Stimulated activated memory B cell treated with anti-CD40 and anti-IgM and Interleukin-4, amounts not matched to agents 10 μg/mL and 1 μg/mL and 100 μg/mL, for 72 hours (primary cell): ENCODE measurements around the gene SYP.

Experiments used
- ATAC-seq: fragments of 150-1000 bp; cut with Tn5 transposase; 2 replicates; pipeline ENCODE4 v1.10.0; 2021
- H3K27ac Mint-ChIP-seq: one replicate; pipeline ENCODE4 v1.8.0; 2022; ENCODE audit warnings: mild to moderate bottlenecking, mixed read lengths
- H3K27me3 Mint-ChIP-seq: one replicate; pipeline ENCODE4 v1.8.0; 2022; ENCODE audit warnings: mixed read lengths
- H3K36me3 Mint-ChIP-seq: one replicate; pipeline ENCODE4 v1.8.0; 2022; ENCODE audit warnings: mixed read lengths
- H3K4me1 Mint-ChIP-seq: one replicate; pipeline ENCODE4 v1.8.0; 2022; ENCODE audit warnings: mixed read lengths
- H3K4me3 Mint-ChIP-seq: one replicate; pipeline ENCODE4 v1.8.0; 2022; ENCODE audit warnings: mild to moderate bottlenecking, moderate library complexity, mixed read lengths
- H3K9me3 Mint-ChIP-seq: one replicate; pipeline ENCODE4 v1.8.0; 2022; ENCODE audit warnings: mixed read lengths

The SYP gene

GRCh38 chrX:49188468-49189076, 11.4 kb downstream of the SYP start:
- Mint-ChIP-seq H3K4me1 (peaks cover 64% of the 10 kb centered on the region), H3K4me3 (no peak overlapping the region), H3K9me3 (no peaks in the 10 kb centered on the region), H3K27me3 (no peaks in the 10 kb centered on the region), H3K36me3 (no peaks in the 10 kb centered on the region), H3K27ac (peak overlapping the region; percentile 30)
- ATAC-seq: no peak

- Mint-ChIP-seq H3K4me3 (no peak overlapping the region), H3K4me1 (peaks cover 56% of the 10 kb centered on the region), H3K27ac (no peak overlapping the region), H3K27me3 (no peaks in the 10 kb centered on the region), H3K9me3 (no peaks in the 10 kb centered on the region), H3K36me3 (peaks cover 3% of the 10 kb centered on the region)
- ATAC-seq: no peak
Measured at GRCh38 chrX:49187526-49187925, 12.5 kb downstream of the SYP start.

DNA sequence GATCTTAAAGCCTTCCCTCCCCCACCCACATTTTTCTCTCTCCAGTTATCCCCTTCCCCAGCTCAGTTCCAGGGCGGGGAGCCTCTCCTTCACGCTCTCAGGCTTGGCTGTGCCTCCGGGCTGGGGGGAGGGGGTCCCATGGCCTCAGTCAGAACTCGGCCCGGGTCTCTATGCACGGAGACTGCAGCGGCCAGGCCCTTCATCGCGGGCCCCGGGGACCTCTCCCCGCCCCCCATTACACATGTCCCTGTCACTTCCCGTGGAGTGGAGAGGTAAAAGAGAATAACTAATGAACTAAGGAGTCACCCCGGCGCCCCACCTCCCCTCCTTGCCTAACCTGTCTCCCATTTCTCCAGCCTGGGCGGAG, 13.0 kb downstream of the SYP start:
- no peak for ATAC-seq
- Mint-ChIP-seq H3K4me3 (peak overlapping the region; percentile 94), H3K27me3 (no peaks in the 10 kb centered on the region), H3K9me3 (no peaks in the 10 kb centered on the region), H3K4me1 (peaks cover 51% of the 10 kb centered on the region), H3K27ac (no peak overlapping the region), H3K36me3 (peaks cover 8% of the 10 kb centered on the region)

GRCh38 chrX:49186125-49187027, 13.6 kb downstream of the SYP start, which contains the start of gene PRICKLE3:
TSS of gene PRICKLE3 (minus strand) at chrX:49186373. CDS start at chrX:49186297, 76 bp downstream.
- Mint-ChIP-seq H3K27me3 (no peaks in the 10 kb centered on the region), H3K4me1 (peaks cover 51% of the 10 kb centered on the region), H3K4me3 (peak within 1 kb of the TSS; percentile 94), H3K9me3 (no peaks in the 10 kb centered on the region), H3K36me3 (peaks cover 10% of the 10 kb centered on the region), H3K27ac (peak within 1 kb of the TSS; percentile 79)
- ATAC-seq: peak; percentile 54

- ATAC-seq: peak; percentile 68
- no peaks in the 10 kb centered on the region for H3K9me3 Mint-ChIP-seq
- H3K4me1 Mint-ChIP-seq: peaks cover 40% of the 10 kb centered on the region
- peak overlapping the region; percentile 94 for H3K4me3 Mint-ChIP-seq
- H3K27me3 Mint-ChIP-seq: no peaks in the 10 kb centered on the region
- H3K27ac Mint-ChIP-seq: peak overlapping the region; percentile 77
- H3K36me3 Mint-ChIP-seq: peaks cover 24% of the 10 kb centered on the region
Measured at GRCh38 chrX:49184294-49185281, 15.4 kb downstream of the SYP start.

DNA sequence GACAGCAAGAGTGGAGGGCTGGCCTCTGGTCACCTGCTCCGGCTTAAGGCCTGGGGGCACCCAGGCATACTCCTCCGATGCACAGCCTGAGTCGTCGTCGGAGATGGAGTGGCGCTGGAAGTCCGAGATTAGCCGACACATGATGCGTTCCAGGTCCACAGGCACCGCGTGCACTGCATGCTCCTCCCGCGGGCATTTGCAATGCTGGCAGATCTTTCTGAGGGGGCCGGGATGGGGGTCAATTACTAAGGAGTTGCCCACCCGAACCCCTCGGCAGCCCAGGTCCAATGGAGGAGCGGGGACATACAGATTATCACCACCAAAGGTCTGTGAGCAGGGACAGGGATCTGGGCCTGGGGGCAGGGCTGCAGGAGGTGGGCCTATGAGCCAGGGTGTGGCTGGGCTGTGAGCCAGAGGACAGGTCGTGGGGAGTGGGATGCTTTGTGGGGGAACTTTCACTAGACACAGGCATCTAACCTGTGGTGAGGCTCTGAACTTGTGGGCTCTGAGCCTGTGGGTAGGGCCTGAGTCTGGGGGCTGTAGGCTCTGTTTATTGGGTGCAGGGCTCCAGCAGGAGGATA, 16.2 kb downstream of the SYP start:
- no peak for ATAC-seq

DNA sequence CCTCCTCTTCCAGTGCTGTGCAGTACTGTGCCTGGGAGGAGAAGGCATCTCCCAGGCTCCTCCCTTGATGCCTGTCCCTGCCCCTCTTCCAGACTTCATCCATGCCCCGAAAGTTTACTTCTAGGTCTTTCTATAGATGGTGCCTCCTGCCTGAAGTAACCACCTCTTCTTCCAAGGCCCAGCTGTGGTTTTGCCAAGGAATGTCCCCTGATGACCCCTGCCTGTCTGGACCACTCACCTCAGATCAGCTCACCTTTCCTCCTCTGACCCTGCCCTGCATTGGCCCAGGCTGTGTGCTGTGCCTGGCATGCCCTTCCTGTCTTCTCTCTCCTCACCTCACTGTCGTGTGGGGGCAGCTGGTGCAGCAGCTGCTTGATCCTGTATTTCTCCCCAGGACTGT, 20.6 kb downstream of the SYP start:
- Mint-ChIP-seq H3K27ac (no peak overlapping the region), H3K9me3 (no peaks in the 10 kb centered on the region), H3K4me3 (no peak overlapping the region), H3K27me3 (no peaks in the 10 kb centered on the region), H3K36me3 (peaks cover 55% of the 10 kb centered on the region), H3K4me1 (peaks cover 36% of the 10 kb centered on the region)
- no peak for ATAC-seq

More for the DNA sequence above, 16.2 kb downstream of the SYP start:
- Mint-ChIP-seq H3K4me3 (peak overlapping the region; percentile 94), H3K27ac (peak overlapping the region; percentile 77), H3K36me3 (peaks cover 30% of the 10 kb centered on the region), H3K27me3 (no peaks in the 10 kb centered on the region), H3K9me3 (no peaks in the 10 kb centered on the region), H3K4me1 (peaks cover 39% of the 10 kb centered on the region)

DNA sequence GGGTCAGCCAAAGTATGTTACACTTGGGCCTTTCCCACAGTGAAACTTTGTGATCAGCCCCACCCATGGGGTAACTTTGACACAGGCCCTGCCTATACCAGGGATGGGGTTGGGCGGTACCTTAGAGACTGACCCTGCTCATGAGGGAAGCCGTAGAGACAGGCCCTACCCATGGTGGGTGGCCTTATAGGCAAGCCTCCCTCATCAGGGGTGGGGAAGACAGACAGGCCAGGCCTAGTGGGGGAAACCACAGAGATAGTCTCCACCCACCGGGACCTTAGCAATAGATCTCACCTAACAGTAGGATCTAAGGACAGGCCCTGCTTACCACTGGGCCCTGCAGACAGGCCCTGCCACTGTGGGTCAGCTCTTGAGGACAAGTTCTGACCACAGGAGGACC, 21.5 kb downstream of the SYP start:
- H3K9me3 Mint-ChIP-seq: no peaks in the 10 kb centered on the region
- no peaks in the 10 kb centered on the region for H3K27me3 Mint-ChIP-seq
- peaks cover 29% of the 10 kb centered on the region for H3K4me1 Mint-ChIP-seq
- no peak for ATAC-seq
- H3K4me3 Mint-ChIP-seq: no peak overlapping the region
- H3K36me3 Mint-ChIP-seq: peaks cover 58% of the 10 kb centered on the region
- no peak overlapping the region for H3K27ac Mint-ChIP-seq

DNA sequence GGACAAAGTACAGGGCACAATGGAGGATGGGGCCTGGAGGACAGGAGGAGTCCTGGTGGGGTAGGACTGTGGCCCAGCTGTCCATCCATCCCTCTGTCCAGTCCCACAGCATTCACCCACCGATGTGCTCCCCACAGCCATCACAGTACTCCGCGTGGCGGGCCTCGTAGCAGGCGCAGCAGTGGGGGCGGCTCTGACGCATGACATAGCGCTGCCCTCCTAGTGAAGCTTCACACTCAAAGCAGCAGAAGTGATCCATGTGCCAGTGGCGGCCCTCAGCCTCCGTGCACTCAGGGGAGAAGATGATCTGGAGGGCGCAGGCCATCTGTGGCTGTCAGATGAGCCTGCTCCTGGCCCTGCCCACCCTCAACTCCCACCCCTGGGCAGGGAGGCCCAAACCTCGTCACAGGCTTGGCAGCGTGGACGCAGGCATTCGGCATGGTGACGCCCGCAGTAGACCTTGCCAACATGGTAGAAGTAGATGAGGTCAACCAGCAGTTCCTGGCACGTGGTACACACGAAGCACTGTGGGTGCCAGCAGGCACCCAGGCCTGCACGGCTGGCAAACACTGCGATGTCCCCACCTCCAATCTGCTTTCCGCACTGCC, 22.0 kb downstream of the SYP start:
- no peak for ATAC-seq
- Mint-ChIP-seq H3K4me1 (peaks cover 33% of the 10 kb centered on the region), H3K4me3 (no peak overlapping the region), H3K27ac (peak overlapping the region; percentile 57), H3K36me3 (peaks cover 58% of the 10 kb centered on the region), H3K9me3 (no peaks in the 10 kb centered on the region), H3K27me3 (no peaks in the 10 kb centered on the region)

GRCh38 chrX:49177338-49177833, 22.6 kb downstream of the SYP start:
- no peaks in the 10 kb centered on the region for H3K27me3 Mint-ChIP-seq
- peaks cover 53% of the 10 kb centered on the region for H3K36me3 Mint-ChIP-seq
- H3K27ac Mint-ChIP-seq: peak overlapping the region; percentile 57
- no peaks in the 10 kb centered on the region for H3K9me3 Mint-ChIP-seq
- peaks cover 37% of the 10 kb centered on the region for H3K4me1 Mint-ChIP-seq
- peak; percentile 41 for ATAC-seq
- no peak overlapping the region for H3K4me3 Mint-ChIP-seq

DNA sequence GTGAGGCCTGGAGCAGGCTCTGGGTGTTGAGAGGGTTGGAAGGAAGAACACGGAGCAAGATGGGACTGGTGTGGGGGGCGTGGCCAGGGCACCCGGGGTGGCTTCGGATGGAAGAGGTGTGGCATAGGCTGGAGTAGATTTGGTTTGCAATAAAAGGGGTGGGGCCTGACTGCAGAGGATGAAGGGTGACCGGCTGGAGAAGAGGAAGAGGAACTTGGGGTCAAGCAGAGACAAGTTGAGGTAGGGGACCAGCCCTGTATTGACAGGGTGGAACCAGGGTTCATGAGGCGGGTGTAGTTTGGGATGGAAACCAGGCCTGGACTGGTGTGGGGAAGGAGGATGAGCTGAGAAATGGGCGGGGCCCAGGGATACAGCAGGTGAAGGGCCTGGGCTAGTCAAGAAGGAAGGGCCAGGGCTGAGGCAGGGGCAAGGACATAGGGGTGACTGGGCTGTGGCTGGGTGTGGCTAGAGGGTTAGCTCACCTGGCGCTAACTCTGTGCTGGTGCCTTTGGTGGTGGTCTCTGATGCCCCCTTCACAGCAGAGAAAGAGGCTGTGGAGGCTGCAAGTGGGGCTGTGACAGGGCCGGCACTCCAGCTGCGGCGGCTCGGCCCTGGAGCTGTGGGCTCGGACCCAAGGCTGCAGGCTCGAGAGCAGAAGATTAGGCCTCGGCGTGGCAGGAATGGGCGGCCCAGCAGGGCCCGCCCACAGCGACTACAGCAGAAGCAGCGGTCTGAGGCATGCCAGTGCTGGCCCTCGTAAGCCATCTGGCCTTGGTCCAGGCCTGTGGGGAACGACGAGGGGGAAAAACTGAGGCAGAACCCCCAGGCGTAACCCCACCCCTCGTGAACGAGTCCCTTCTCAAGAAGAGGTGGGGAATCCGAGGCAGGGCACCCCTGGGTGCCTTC, 23.3 kb downstream of the SYP start:
- Mint-ChIP-seq H3K4me1 (peaks cover 37% of the 10 kb centered on the region), H3K27ac (peak overlapping the region; percentile 57), H3K36me3 (peaks cover 48% of the 10 kb centered on the region), H3K4me3 (no peak overlapping the region), H3K9me3 (no peaks in the 10 kb centered on the region), H3K27me3 (no peaks in the 10 kb centered on the region)
- ATAC-seq: no peak

DNA sequence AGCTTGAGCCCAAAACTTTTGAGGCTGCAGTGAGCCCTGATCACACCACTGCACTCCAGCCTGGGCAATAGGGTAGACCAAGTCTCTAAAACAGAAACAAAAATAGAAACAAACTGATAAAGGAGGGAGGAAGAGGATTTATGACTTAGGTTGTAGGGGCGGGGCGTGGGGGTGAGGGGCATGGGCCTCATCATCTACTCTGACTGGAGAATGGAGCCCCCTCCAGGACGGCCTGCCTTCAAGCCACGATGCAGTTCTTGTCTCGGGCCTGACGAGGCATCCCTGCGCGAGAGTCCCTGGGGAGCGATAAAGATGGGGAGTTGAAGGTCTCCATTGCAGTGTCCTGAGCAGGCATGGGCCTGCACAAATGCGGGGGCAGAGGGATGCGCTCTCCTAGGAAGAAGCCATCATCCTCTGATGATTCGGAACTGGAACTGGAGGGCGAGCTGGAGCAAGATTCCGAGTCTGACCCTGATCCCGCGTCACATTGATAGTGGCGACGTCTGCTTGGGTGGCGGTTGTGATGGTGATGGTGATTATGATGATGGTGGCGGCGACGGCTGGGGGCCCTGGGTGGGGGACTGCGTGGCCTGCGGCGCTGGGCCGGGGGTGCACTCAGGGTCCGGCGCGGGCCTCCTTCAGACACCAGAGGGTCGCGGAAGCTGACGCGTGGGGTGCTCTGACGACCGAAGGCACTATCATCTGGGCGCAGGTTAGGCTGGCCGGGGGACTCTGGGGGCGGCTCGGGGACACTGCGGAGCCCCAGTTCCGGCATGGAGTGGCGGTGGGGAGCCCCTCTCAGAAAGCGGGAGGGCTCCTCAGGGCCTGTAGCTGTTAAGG, 24.3 kb downstream of the SYP start:
- Mint-ChIP-seq H3K36me3 (peaks cover 43% of the 10 kb centered on the region), H3K27ac (peak overlapping the region; percentile 57), H3K4me3 (no peak overlapping the region), H3K4me1 (peaks cover 37% of the 10 kb centered on the region), H3K9me3 (no peaks in the 10 kb centered on the region), H3K27me3 (no peaks in the 10 kb centered on the region)
- no peak for ATAC-seq

DNA sequence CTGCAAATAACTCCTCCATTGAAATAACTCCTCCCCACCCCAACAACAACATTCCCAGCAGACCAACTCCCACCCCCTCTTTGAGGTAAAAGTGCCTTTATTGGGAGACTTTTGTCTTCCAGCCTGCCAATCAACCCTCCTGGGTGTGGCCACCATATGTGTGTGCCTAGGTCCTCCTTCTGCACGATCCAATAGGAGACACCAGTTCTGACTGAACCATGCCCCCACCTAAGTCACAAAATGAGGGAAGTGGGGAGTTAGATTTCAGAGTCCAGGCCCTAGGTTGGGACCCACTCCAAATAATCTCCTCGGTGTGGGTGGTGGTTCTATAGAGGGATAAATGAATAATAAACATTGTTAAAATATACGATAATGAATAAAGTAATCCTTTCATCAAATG, 25.3 kb downstream of the SYP start:
- Mint-ChIP-seq H3K4me1 (peaks cover 37% of the 10 kb centered on the region), H3K9me3 (no peaks in the 10 kb centered on the region), H3K36me3 (peaks cover 36% of the 10 kb centered on the region), H3K4me3 (no peak overlapping the region), H3K27ac (no peak overlapping the region), H3K27me3 (no peaks in the 10 kb centered on the region)
- ATAC-seq: no peak
